D721Med (cell line): ENCODE data around the gene DPPA2.

Source experiments
- DNase-seq: peaks from one replicate; pipeline ENCODE4 v3.0.0; 2011; ENCODE audit warnings: low spot score; ENCODE audit not compliant: insufficient read length
- FAIRE-seq: peaks from 2 replicates; lab custom pipeline; 2011; peaks lifted over from hg19 to GRCh38; lab: Jason Lieb, UNC
- CTCF ChIP-seq: IDR thresholded peaks from 2 replicates; pipeline ENCODE4 v1.5.1; 2012; ENCODE audit warnings: mild to moderate bottlenecking, control low read depth; ENCODE audit not compliant: insufficient read depth; ENCODE audit errors: missing control alignments

The DPPA2 gene

DNA sequence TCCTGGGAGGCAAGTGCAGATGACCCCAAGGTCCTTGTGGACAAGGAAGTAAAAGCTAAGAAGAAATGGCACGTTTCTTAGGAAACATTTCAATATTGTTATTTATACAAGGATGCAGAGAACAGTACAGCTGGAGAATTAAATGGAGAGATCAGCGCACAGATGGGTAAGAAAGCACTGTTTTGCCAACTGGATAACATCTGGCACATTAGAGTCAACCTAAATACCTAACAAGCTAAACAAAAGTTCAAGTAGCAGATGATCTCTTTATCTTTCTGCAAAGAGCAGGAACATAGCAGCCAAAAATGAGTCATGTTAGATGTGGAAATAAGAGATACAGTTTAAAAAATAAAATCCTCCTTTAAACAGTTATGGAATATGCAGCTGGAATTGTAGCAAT, 36.7 kb upstream of the DPPA2 start:
- no peak for DNase-seq
- TF ChIP-seq CTCF: no peak
- FAIRE-seq: peak; percentile 53

- FAIRE-seq (no peak), DNase-seq (no peak)
- no peak for TF ChIP-seq CTCF
Measured at GRCh38 chr3:109351231-109351630, 34.9 kb upstream of the DPPA2 start.

GRCh38 chr3:109346770-109347295, 30.5 kb upstream of the DPPA2 start:
- DNase-seq (no peak), FAIRE-seq (no peak)
- TF ChIP-seq CTCF: no peak

- DNase-seq (no peak), FAIRE-seq (no peak)
- no peak for TF ChIP-seq CTCF
Measured at GRCh38 chr3:109346099-109346498, 29.8 kb upstream of the DPPA2 start.

DNA sequence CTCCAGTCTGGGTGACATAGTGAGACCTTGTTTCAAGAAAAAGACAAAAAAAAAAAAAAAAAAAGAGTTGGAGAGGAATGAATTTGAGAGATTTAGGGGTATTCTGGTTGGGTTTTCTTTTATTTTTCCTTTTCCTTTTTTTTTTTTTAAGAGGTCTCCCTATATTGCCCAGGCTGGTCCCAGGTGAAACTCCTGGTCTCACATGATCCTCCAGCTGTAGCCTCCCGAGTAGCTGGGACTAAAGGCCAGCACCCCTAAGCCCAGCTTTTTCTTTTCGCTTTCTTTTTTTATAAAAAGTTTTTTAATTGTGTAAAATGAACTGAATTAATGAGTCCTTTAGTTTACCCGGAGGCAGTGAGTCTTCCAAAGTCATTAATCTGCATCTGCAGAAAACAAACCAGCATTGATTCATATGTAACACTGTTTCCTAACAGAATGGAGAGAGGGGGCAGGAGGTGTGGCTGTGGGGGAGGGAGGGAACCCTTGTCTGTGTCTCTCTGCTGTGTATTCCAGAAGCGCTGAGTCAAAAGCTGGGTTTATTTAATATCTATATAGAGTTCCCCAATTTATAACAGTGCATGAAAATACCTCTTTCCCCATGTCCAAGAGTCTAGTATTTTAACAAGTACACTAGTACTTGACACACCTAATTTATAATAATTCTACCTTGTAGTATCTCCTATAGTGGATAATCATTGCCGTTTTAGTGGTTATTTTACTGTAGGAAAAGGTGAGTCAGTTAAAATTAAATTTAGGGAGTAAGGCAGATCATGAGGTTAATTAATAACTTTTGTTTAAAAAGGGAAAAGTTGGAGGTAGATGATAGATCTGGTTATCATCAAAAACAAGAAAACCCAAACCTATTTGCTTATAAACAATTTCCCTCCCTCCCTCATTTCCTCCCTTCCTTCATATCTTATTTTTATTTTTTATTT, 23.7 kb upstream of the DPPA2 start:
- FAIRE-seq: no peak
- TF ChIP-seq CTCF: no peak
- no peak for DNase-seq

- DNase-seq (no peak), FAIRE-seq (no peak)
- TF ChIP-seq CTCF: no peak
Measured at GRCh38 chr3:109339197-109339596, 22.9 kb upstream of the DPPA2 start.

DNA sequence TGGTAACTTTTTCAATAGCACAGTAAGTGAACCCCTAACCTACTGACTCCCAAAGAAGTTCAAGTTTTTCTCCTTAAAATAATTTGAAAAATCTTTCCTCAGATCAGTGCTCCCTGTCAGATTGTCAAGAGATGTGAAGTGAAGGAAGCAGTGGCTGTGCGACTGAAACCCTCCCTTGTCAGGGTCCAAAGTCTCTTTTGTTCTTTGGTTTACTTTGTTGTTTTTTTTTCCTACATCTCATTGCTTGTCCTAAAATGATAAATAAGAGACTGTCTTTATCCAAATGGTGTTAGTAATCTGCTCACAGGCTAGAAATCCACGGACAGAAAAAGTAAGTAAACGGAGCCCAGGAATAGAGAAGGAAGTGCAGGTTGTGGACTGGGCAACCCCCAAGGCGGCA, 22.0 kb upstream of the DPPA2 start:
- TF ChIP-seq CTCF: no peak
- FAIRE-seq: no peak

More for the DNA sequence above, 22.0 kb upstream of the DPPA2 start:
- no peak for DNase-seq
